Measurements from ENCODE around the gene DHRS3.
"Not testable (repeated sequence)": the region's sequence is repeated elsewhere in the genome, so short reads cannot be mapped to it uniquely, and the experiment has no call there.

Gene DHRS3

DNA sequence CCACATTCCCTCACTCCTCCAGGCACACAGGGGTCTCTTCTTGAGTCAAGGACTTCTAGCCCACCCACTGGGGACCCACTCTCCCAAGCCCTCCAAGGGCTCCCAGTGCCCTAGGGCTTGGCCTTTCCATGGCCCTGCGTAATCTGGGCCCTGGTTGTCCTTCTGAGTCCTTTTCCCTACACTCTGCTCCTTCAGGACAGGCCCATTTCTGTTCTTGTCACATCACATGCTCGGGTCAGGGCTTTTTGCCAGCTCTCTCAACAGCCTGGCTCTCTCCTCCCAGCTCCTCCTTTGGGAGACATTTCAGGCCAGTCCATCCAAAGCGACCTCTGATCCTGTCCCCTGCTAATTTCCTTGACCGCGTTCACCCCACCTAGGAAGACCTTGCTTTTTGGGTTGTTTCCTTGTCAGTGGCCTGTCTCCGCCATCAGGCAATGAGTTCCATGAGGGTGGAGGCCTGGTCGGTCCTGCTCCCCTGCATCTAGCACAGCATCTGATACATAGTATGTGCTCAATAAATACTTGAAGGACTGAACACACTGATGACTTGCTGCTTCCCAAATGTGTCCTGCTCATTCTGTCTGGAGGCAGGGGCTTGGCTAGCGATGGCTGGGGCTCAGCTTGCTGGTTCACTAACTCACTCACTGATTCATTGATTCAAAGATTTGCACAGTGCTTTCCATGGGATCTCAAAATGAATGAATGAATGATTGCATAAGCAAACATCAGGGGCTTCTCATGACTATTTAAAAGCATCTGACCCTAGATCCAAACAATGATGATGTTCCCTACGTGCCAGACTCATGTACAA is 44.8 kb downstream of the DHRS3 start:
- no peak for DNase-seq

DNA sequence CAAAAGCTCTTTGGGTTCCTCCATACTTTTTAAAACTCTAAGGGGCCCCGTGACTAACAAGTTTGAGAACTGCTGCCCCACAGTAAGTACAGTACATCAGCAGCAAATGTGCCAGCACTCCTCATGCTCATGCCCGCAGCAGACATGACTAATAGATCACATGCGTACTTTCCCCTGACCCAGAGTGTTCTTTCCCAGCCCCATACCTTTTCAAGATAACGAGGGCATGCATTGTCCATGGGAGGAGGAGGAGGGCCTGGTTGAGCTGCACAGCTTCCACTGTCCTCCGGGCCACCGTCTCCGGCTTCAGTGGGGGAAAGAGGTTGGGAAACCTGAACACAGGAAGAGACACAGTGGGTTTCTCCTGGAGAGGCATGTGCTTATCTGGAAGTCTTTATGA is 45.5 kb downstream of the DHRS3 start:
- DNase-seq = no peak

DNA sequence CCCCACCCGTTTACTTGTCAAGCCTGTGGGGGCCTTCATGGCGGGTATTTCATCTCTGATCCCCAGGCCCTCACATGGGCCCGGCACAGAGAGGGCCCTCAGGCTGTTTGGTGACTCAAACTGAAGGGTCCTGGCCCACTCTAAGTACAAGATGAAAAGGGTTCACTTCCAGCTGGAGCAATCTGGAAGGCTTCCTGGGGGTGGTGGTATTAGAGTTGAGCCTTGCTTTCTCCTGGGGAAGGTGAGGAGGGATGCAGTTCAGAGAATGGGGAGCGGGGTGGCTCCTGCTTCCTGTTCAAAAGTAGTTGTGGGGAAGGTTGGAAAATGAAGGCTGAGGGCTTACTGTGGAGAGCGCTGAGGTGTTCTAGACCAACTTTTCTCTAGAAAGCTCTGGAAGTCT is 47.7 kb downstream of the DHRS3 start:
- no peak for DNase-seq

DNA sequence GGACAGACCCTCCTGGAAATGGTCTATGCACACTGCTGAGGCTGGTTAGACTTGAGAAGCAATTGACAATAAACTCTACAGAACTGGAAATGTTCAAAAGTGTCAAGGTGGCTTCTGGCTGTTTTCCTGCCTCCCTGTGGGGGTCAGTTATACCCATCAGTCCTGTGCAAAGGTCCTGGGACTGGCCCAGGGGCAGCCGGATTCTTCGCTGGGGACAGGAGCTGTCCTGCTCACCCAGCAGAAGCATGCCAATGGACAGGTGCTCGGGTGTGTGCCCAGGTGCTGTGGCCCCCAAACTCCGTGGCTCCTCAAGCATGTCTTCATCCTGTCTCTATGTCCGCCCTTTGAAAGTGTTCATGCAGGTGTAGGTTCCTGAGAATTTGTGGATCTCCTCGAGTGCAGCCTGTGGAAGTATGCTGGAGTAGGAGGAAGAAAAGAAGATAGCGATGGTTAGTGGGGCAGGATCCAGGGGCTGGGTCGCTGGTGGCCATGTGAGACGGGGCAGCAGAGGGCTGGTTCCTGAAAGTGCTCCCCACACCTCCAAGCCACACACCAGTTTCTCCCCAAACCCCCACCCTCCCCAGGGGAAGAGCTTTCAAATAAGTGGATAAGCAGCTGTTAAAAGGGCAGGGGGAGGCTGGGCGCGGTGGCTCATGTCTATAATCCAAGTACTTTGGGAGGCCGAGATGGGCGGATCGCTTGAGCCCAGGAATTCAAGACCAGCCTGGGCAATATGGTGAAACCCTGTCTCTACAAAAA is 49.8 kb downstream of the DHRS3 start:
- no peak for DNase-seq

DNA sequence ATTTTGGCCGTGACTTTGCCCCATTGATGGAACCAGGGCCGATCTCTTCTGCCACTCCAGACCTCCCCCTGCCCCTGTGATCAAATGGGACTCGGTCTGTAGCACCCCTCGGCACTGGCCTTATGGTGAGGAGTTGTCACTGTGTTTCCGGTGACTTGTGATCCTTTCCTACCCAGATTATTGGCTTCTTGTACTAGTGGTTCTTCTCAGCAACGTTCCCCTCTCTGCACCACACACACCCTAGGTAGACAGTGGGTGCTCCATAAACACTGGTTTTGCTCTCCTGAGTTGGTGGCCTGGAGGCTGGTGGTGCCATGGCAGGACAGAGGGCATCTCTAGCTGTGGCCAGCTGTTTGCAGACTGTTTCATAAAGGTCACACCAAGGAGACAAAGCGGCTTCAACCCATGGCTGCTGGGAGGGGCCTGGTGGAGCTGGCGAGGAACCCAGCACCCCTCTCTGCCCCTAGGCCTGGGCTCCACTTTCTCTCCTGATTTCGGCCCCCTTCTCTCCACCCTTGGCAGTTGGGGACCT is 50.7 kb downstream of the DHRS3 start:
- DNase-seq = no peak

DNA sequence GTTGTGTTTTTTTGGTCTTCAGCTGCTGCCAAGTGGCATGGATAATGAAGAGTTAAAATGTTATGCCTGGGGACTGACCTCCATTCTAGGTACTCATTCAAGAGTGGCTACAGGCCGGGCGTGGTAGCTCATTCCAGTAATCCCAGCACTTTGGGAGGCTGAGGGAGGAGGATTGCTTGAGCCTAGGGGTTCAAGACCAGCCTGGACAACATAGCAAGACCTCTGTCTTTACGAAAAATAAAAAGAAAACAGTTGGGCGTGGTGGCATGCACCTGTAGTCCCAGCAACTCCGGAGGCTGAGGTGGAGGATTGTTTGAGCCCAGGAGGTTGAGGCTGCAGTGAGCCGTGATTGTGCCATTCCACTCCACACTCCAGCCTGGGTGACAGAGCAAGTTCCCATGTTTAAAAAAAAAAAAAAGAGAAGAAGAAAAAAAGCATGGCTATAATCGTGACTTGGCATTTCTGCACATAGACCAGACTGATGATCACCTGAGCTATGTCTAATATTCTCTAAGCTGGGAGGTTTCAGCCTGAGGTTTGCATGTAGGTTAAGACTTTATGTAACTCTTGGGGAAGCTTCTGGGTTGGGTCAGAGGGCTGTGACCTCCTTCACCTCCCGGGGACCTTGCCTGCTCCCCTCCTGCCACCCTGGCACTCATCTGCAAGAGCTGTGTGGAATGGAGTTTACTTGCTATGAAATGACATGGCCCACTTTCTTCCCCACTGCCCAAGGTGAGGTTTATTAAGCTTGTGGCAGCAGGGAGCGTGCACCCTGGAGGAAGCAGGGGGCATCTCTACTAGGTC is 51.3 kb downstream of the DHRS3 start:
- no peak for DNase-seq

DNA sequence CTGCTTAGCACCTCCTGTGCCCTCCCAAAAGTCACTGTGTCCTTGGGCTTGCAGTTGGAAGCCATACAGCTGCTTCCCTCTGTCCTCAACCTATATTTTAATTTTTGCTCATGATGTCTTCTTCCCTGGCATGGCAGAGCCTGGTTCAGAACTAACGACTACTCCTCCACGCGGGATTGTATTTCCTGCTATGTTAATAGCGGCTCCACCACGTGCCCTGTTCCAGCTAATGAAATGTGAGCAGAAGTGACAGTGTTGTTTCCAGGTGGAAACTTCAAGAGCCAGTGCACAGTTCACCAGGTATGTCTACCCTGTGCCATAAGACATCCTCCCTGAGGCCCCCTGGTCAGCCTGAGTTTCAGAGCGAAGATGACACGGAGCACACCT is 52.1 kb downstream of the DHRS3 start:
- DNase-seq = no peak

DNA sequence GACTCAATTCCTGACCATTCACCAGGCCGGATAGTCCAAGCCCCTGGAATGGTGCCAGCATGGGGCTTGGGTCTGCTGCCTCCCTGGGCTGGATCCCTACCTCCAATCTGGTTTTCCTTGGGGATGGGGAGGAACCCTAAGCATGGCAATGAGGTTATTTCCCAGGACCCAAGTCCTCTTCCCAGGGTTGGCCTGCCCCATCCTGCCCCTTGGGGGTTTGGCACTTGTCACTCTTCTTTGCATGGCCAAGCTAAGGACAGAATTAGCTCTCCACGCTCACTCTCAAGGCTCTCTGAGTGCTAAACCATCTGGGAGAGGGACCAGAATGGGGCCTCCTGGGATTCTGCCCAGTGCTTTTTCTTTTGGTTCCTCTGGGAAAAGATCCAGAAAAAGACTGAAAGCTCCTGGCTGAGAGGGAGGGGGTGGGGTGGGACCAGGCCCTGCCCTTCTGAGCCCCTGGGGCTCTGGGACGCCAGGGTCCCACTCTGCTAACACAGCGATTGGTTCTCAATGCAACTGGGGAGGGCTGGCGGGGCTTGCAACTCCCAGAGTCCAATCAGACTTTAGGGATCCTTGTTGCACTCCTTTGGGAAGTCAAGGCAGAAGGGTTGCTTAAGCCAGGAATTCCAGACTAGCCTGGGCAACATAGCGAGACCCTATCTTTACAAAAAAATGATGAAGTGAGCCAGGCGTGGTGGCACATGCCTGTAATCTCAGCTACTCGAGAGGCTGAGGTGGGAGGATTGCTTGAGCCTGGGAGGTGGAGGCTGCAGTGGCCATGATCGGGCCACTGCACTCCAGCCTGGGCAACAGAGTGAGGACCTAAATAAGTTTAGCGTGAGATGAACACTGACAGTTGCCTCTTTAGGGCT is 52.7 kb downstream of the DHRS3 start:
- no peak for DNase-seq

DNA sequence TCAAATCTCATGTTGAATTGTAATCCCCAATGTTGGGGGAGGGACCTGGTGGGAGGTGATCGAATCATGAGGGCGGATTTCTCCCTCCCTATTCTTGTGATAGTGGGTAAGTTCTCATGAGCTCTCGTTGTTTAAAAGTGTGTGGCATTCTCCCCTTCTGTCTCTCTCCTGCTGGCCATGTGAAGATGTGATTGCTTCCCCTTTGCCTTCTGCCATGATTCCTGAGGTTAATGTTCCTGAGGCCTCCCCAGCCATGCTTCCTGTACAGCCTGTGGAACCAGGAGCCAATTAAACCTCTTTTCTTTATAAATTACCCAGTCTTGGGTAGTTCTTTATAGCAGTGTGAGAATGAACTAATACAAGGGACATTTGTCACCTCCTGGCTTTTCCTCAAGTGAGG is 53.8 kb downstream of the DHRS3 start:
- not testable (repeated sequence) for DNase-seq

DNA sequence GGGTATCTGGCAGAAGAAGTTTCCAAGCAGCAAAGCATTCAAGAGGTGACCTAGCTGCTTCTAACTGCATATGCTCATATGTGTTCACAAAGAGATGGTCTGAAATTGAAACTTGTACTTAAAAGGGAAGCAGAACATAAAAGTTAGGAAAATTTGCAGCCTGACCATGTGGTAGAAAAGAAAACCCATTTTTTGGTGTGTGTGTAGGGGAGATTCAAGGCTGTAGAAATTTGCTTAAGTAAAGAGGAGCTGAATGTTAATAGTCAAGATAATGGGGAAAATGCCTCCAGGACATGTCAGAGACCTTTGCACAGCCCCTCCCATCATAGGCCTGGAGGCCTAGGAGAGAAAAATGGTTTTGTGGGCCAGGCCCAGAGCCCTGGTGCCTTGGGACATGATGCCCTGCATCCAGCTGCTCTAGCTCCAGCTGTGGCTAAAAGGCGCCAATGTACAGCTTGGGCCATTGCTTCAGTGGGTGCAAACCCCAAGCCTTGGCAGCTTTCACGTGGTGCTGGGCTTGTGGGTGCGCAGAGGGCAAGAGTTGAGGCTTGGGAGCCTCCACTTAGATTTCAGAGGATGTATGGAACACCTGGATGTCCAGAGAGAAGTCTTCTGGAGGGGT is 54.9 kb downstream of the DHRS3 start:
- DNase-seq = no peak

DNA sequence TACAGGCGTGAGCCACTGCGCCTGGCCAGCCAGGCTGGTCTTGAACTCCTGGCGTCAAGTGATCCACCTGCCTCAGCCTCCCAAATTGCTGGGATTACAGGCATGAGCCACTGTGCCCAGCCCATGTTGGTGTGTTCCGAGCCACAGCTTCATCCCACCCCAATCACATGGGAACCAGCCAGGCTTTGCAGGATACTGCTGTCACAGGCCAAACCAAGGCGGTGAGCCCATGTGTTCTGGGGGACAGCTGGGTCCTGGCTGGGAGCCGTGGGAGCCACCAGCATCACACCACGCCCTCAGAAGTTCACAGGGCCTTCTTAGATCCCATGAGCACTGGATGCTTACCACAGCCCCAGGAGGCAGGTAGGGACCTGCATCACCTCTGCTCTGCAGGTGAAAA is 56.9 kb downstream of the DHRS3 start:
- no peak for DNase-seq

DNA sequence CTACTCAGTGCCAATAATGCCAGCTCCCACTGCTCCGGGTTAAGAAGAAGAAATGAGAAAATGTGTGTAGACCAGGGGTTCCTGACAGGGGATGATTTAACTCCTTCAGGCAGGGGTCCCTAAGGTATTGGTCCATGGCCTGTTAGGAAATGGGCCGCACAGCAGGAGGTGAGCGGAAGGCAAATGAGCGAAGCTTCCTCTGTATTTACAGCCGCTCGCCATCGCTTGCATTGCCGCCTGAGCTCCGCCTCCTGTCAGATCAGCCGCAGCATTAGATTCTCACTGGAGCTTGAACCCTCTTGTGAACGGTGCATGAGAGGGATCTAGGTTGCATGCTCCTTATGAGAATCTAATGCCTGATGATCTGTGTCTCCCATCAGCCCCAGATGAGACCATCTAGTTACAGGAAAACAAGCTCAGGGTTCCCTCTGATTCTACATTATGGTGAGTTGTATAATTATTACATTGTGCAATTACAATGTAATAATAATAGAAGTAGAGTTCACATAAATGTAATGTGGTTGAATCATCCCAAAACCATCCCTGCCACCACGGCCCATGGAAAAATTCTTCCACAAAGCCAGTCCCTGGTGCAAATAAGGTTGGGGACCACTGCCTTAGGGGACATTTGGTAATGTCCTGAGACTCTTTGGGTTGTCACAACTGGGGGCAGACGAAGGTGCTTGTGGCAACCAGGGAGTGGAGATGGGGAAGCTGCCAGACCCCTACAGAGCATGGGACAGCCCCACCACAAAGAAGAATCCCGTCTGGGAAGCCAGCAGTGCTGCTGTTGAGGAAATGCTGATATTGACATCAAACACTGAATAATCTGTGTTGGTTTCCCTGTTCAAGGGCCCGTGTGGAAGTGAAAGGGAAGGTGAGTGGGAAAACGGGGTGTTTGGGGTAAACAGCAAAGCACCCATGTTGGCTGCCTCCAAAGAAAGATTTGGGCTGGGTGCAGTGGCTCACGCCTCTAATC is 60.8 kb downstream of the DHRS3 start:
- no peak for DNase-seq

DNA sequence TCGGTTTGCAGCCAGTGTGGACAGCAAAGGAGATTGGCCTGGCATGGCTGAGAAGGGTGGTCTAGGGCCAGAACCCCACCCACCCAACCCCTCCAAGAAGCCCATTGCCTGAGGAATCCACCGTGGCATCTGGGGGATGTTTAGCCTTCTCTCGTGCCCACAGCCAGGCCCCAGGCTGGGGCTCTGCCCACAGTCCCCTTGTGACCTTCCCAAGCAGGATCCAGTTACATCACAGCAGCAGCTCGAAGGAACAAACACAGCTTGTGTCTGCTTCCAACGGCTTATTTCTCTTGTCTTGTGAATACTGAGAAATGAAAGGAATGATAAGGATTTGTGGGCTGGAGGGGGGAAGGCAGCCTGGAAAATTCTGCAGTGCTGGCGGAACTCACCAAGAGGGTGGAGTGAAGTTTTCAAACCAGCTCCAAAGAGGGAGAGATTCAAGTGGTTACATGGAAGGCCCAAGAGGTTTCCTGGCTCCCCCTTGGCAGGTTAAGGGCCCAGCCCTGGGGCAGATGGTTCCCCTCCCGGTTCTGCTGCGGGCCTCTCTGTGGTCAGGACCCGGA is 61.6 kb downstream of the DHRS3 start:
- DNase-seq = no peak

DNA sequence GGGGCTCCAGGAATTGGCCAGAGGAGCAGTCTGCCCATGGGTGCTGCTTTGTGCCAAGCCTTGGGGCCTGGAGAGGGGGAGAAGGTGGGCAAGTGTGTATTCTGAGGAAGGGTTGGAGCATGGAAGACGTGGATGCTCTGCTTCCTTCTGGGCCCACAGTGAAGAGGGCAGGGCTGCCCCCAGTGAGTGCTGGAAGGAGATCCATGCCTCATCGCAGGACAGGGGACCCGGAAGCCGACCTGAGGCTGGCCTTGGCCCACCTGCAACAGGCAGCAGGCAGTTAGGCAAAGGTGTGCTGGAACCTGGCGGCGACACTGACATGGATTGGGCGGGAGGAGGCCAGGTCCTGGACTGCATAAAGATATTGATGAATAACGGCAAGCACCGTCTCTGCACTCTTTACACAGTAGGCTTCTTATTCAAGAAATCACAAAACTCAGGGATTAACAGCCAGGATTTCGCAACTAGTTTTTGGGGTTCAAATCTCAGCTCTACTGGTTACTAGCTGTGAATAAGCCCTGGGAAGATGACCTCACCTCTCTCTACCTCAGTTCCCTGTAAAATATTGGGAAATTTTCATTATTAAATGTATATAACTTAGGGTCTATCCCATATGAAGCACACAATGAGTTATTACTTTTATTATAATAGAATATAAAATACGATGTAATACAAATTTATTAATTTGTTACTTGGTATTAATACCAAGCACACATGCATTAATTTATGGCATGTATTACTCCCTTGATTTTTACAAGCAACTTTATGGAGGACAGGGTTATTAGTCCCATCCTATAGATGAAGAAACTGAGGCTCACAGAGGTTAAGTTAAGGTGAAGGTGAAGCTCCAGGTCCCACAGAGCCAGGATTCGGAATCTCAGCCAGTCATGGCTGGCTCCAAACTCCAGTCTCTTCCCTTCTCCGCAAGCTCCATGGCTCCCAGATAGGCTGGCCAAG is 62.3 kb downstream of the DHRS3 start:
- no peak for DNase-seq

DNA sequence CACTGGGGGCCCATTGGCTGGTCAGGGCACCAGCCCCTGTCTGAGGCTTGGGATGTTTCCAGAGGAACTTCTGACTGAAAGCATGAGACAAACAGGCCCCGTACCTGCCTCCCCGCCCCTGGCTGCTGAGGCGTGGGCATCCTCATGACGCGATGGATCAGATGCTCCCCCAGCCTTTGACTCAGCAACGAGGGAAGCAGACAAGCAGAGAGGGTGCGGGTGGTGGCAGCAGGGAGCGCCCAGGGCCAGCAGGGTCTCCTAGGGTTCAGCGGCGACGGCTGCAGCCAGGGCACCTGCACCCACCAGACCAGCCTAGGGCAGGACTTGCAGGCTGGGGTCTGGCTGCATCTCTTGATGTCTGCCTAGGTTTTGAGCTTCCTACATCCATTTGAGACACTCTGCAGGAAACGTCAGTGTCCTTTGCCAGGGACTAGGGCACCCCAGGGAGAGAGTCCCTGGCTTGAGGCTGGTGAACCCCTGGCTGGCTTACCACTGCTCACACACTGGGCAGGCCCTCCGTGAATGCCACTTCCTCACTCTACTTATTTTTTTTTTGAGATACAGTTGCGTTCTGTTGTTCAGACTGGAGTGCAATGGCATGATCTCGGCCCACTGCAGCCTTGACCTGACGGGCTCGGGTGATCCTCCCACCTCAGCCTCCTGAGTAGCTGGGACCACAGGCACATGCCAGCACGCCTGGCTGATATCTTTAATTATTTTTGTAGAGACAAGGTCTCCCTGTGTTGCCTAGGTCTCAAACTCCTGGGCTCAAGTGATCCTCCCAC is 63.3 kb downstream of the DHRS3 start:
- DNase-seq = no peak

DNA sequence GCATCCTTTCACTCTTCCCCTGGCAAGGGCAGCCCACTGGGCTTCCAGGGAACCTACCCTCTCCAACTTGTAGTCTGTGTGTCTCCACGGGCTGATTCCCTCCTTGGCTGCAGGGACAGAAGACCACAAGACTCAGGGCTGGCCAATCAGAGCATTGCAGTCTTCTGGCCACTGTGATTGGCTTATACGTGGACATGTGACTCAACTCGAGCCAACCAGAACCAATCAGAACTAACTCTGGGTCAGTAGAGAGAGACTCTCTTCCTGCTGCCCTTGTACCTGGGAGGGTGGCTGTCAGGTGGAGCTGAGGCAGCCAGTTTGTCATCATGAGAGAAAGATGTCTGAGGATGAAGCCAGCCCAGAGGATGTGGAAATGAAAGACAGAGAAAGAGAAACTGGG is 64.0 kb downstream of the DHRS3 start:
- no peak for DNase-seq

DNA sequence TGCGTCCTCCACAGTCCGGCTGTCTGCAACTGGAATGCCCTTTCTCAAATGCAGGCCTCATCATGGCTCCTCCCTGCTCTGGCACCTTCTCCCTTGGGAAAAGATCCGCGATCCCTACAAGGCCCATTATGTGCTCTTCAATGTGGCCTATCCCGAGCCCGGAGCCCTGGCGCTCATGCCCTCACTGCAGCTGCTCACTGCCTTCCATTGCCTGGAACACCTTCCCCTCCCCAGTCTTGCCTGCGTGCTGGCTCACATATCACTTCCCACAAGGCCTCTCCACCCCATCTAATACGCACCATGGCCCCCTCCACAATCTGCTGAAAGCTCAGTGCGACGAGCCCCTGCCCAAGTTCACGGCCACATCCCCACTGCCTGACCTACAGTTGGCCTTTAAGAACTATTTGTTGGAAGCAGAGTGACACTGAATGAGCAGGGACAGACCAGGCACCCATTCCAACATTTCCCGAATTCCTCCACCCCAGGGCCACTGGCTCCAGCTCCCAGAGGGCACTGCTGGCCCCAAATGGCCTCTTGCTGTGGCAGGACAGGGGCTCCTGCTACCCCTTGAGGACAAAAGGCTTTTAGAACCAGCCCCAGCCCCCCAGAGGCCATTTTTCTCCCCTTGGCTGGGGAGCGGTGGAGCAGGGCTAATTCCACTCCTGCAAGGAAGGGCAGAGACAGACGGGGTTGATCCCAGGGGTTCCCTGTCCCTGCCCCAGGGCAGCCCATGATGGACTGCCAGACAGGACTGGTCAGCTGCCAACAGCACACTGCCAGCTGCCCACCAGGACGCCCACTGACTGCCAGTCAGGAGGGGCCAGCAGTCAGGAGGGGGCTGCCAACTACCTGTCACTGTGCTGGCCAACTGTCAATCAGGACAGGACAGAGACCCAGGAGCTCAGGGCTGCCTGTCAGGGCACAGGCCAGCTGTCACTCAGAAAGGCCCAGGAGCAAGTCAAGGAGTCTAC is 64.8 kb downstream of the DHRS3 start:
- DNase-seq = no peak

Measured in NCI-H187 (cell line).